ENCODE results near the gene DGAT2.

The DGAT2 gene

DNA sequence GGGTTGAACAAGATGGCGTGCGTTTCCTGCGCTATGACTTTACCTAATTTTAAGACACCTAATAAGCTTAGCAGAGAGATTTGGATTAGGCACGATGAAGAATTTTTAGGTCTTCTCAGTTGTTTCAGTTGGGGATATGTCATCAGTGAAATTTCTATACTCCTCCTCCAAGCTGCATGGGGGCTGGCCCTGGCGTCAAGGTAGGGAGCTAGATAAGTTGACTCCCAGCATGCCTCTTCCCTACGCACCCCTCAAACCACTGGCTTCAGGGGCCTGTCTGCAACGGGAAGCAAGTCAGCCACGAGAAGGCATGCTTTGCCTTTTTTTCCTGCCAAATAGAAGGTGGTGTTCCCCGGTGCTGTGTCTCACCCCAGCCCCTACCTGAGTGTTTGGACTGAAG is 13.3 kb downstream of the DGAT2 start:
- DNase-seq, result no peak

DNA sequence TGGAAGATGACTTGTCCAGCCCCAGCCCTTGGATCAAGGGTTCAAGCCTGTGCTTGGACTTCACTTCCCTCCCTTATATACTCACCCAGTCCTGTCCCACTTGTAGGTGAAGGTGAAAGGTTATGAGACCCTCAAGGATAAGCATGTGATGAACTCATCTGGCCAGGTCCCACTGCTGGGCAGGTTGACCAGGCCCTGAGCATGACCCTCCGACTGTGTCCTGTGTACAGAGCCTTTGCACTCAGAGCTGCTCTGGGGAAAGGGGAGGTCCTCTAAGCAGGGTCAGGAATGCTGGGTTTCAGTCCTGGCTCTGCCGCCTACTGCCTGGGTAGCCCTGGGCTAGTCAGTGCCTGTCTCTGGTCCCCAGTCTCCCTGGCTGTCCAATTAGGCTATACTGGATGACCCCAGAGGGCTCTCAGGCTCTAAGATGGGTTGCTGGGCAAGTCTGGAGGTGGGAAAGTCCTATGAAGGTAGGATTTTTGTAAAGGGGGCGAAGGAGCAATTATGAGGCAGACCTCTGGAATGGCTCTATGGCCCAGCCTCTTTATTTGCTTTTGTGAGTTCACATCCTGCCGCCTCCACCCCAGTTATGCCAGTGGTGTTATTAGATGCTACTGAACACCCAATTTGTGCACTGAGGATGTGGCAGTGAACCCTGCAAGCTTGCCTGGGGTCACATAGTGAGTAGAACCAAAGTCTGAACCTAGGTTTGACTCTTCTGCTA is 14.1 kb downstream of the DGAT2 start:
- no peak for DNase-seq

DNA sequence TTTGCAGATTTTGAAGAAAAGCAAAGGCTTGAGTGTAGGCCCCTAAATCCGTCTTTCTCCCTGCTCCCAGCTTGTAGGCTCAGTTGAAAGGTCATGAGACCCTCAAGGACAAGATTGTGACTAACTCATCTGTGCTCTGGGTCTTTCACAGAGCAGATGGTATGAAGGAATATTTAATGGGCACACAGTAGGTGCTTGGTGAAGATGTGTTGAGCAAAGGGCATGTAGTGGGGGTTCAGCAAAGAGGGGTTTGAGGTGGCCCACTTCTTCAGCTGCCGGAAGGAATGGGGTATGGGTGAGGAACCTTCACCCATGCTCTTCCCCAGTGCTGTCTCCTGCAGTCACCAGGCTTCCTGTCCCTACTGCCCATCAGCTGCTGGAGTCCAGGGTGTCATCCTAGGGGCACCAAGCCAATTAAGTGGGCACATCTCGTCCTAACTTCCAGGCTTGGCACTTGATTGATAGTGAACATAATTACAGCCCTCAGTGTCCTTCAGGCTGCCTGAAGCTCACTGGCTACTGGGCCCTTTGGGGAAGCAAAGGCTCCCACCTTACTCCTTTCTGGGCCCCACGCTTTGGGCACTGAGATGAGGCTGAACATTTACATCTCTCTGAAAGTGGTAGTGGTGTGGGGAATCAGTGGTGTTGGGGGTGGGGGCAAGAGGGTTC is 15.0 kb downstream of the DGAT2 start:
- no peak for DNase-seq

DNA sequence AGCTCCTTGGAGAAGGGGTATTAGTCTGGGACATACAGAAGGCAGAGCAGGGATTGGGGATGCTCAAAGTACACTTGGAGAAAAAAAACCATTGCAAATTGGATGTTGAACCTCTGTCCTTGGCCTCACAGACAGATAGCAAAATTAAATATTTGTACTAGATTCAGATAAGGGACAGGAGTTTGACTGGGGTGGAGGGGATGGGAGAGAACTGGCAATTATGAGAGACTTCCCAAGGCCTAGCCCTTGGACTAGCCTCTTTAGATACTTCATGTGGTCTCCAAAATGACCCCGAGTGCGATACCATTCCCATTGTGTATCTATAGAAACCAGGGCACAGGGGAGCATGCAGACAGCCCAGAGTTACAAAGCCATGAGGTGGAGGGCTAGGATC is 15.5 kb downstream of the DGAT2 start:
- no peak for DNase-seq

DNA sequence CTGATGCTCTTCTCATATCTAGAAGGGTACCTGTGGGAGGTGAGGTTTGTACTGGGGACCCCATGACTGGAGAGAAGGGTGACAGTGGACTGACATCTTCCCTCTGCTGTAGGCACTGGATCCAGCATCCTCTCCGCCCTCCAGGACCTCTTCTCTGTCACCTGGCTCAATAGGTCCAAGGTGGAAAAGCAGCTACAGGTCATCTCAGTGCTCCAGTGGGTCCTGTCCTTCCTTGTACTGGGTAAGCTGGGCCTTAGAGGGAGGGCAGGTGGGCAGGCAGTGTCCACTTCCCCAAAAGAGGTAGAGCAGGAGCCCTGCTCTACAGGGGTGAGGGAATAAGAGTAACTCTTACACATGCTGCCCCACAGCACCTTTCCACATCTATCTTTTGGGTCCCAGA is 15.9 kb downstream of the DGAT2 start:
- no peak for DNase-seq

DNA sequence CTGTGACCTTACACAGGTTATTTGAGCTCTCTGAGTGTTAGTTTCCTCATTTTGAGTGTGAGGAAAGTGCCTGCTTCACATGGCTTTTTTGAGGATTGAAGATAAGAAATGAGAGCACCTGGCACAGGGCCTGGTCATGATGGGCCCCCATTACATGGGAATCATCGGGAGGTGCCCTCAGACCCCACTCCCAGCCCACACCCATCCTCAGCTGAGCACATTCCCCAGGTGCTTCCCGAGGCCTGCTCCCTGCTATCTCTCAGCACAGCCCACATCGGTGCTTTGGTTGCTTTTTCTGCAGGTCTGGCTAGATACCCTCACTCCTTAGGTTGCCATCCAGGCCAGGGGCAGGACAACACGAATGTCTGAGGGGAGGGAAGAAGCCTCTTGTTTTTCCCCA is 16.6 kb downstream of the DGAT2 start:
- DNase-seq, result no peak

DNA sequence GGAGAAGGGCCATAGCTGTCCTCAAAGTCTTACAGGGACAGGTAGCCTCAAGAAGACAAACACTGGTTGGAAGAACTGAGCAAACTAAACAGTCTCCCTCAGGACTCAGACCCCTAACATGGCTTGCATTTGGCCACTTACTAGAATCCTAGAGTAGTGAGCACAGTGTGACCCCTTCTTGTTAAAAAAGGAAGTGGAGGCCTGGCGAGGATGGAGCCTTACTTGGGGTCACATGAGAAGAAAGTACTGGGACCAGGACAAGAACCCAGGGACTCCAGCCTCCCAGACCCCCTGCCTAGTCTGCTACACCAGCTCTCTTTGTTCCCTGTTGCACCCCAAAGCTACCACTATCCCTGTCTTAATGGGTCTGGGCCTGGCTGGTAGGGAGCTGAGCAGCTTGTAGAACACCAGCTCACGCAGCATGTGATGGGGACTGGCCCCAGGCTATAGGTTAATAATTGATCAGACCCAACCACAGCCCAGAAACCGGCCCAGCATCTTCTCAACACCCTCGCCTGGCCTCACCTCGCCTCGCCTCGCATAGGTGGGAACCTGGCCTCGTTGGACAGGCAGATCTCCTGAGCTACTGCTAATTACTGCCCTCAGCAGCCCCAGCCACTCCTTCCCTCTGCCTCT is 17.6 kb downstream of the DGAT2 start:
- no peak for DNase-seq

DNA sequence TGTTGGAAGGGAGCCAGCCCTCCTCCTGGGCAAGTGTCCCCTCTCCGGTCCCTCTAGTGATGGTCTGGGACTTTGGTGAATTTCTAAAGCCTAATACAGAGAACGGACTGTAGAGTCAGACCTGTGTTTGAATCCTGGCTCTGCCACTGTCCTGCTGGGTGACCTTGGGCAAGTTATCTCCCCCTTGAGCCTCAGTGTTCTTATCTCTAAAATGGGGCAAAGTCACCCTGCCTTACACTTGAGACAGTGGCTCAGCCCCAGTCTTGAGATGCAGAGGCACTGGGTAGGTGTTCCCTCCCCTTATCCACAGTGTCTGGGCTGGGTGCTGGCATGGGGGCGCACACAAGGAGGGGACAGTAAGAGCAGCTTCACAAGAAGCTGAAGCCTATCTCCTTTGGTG is 20.9 kb downstream of the DGAT2 start:
- DNase-seq, result no peak

DNA sequence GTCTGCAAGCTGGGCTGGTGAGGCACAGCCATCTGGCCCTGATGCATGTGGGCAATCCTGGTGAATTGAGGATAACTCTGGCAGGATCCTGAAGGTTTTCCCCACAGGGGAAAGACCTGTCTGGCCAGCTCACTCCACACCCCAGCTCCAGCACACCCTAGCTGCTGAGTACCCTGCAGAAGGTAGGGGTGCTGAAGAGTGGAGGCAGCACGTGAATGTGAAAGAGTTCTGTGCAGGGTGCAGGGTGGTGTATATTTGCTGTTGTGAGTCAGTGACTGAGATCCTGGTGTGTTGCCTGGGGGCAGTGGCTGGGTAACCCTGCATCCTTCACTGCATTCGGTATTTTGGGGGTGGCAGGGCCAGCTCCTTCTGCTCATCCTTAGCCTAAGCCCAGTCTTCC is 22.4 kb downstream of the DGAT2 start:
- DNase-seq, result no peak

DNA sequence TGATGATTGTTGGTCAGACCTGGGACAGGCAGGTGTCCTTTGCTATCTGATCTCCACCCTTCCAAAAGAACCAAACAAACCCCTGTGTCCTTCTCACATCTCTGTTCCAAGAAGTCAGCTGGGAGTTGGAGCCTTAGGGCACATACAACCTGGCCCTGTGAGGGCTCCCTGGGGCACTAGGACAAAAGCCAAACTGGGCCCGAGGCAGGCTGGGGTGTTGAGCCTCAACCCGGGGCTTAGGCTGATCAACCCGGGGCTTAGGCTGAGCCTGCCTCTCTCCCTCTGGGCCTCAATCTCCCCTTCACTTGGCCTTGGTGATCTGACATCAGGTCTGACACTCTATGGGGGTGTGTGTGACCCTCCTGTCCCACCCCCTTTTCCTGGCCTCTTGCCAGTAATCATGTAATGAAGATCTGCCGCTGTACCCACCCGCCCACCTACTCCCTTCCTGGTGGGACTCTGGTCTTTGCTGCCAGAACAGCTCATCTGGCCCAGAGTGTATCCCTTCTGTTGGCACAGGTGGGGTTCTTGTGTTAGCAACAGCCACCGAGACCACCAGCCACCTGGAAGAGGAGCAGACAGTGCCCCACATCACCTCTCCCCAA is 23.7 kb downstream of the DGAT2 start:
- no peak for DNase-seq

DNA sequence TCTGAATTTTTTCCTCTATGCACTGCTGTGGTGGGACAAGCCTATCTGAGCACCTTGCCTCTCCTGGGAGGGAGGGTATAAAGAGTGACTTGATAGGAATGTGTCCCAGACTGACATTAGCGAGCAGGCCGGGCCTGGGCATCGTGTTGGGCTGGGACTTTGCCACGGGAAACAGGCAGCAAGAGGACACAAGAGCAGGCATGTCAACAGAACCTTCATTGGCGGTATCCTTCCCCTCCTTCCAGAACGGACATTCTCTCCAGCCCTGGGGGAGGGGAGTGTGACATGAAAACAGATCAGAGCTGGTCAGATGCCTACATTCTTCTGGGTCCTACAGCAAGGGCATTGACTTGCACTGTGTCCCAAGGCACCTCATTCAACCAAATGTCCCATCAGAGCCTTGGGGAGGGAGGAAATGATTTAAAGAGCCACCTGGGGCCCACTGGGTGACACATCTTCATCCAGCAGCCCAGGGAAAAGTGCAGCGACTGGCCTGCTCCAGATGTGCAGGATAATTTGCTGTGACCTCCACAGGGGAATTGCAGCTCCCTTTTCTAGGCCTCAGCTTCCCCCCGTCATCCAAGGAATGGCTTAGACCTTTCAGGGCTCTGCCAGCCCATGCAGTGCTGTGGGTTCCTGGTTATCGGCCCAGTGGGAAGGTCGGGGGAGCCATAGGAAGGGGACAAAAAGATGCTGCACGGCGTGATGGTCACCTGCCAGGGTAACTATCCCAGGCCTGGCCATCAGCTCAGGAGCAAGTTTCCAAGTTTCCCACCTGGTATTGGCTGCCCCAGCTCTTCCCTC is 24.6 kb downstream of the DGAT2 start:
- DNase-seq, result no peak

DNA sequence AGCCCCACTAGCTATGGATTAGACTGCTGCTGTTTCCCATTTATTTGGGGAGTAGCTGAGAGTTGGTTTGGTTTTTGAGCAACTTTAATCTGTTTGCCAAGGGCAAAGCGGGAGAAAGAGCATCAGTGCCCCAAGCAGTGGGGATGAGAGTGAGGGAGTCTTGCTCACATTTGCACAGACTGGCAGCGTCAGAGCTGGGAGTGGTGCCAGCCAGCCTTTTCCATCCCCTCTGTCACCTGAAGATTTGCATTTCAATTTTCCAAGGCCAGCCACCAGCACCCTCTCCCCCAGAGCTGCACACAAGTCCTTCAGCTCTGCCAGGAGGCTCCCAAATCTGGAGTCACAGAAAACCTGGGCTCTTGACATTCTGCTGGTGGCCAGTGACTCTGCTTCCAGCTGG is 25.4 kb downstream of the DGAT2 start:
- no peak for DNase-seq

DNA sequence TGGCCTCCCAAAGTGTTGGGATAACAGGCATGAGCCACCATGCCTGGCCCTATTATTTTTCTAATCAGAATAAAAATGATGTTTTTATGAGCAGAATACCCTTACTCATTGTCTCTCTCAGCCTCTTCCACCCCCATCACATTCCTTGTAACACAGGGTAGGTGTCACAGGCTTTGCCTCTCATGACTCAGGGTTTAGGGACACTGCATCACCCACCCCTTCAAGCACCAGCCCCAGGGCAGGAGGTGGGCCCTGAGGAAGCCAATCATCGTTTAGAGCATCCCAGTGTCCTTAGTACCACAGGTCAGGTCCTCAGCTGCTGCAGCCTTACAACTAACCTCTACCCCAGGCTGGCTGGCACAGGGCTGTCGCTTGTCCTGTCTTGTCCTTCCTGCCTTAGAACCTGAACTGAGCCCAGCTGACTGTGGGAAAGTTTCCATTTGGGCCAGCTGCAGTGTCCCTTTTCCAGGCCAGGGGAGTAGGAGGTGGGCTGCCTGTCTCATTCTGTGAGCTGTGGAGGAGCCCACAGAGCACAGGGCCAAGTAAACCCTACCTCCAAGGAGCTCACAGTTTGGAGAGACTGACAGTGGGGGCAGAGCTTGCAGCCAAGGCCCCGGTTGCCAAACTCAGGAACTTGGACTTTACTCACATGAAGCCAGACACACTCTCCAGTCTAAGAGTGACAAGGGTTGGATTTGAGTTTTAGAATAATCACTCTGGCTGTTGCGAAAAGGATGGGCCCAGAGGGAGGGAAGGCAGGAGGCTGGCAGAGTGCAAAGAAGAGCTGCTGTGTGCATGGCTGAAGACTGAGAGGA is 26.9 kb downstream of the DGAT2 start:
- DNase-seq, result no peak

DNA sequence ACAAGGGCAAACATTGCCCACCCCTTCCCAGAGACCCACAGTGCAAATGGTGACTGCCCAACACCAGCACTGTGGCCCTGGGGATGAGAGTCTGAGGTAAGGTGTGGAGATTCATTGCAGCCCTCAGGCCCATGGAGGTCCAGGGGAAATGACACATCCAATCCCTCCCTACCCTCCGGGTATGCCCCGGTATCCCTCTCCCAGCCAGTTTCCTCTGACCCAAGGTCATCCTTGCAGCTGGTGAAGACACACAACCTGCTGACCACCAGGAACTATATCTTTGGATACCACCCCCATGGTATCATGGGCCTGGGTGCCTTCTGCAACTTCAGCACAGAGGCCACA is 27.5 kb downstream of the DGAT2 start:
- DNase-seq, result no peak

DNA sequence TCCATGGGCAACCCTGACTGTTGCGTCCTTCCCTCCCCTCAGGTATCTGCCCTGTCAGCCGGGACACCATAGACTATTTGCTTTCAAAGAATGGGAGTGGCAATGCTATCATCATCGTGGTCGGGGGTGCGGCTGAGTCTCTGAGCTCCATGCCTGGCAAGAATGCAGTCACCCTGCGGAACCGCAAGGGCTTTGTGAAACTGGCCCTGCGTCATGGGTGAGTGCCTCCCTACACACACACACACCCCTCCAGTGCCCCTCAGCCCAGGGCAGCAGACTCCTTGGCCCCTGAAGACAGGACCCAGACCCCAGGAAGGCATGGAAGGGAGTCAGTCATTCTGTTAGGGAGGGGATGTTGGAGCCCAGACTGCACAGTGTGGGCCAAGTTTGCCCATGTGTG is 28.5 kb downstream of the DGAT2 start:
- DNase-seq, result no peak

DNA sequence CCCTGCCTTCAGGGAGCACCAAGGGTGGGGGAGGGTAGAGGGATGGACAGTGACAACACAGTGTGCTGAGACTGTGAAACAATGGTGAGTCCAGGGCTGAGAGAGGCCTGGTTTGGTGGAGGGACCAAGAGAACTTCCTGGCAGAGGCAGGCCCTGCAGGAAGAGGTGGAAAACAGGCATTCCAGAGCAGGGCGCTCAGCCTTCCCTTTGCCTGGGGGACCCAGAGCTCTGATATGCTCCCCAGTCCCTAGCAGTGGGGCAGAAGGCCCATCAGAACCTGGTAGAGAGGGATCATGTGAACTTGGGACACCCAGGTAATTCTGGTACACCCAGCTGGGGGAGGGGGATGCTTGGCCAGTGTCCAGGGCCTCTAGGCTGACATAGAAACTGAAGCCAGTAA is 29.2 kb downstream of the DGAT2 start:
- DNase-seq, result no peak

DNA sequence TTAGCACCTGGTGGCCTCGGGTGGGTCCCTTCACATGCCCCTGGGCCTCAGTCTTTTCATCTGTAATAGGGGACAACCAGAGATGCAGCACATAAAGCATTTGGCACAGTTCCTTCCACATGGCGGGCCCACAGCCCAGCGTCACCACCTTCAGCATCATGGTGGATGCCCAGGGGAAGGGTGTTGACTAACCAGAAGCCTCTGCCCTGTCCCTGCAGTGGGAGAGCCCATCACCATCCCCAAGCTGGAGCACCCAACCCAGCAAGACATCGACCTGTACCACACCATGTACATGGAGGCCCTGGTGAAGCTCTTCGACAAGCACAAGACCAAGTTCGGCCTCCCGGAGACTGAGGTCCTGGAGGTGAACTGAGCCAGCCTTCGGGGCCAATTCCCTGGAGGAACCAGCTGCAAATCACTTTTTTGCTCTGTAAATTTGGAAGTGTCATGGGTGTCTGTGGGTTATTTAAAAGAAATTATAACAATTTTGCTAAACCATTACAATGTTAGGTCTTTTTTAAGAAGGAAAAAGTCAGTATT is 31.6 kb downstream of the DGAT2 start:
- no peak for DNase-seq

DNA sequence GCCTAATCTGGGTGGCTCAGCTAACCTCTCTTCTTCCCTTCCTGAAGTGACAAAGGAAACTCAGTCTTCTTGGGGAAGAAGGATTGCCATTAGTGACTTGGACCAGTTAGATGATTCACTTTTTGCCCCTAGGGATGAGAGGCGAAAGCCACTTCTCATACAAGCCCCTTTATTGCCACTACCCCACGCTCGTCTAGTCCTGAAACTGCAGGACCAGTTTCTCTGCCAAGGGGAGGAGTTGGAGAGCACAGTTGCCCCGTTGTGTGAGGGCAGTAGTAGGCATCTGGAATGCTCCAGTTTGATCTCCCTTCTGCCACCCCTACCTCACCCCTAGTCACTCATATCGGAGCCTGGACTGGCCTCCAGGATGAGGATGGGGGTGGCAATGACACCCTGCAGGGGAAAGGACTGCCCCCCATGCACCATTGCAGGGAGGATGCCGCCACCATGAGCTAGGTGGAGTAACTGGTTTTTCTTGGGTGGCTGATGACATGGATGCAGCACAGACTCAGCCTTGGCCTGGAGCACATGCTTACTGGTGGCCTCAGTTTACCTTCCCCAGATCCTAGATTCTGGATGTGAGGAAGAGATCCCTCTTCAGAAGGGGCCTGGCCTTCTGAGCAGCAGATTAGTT is 32.3 kb downstream of the DGAT2 start:
- no peak for DNase-seq

DNA sequence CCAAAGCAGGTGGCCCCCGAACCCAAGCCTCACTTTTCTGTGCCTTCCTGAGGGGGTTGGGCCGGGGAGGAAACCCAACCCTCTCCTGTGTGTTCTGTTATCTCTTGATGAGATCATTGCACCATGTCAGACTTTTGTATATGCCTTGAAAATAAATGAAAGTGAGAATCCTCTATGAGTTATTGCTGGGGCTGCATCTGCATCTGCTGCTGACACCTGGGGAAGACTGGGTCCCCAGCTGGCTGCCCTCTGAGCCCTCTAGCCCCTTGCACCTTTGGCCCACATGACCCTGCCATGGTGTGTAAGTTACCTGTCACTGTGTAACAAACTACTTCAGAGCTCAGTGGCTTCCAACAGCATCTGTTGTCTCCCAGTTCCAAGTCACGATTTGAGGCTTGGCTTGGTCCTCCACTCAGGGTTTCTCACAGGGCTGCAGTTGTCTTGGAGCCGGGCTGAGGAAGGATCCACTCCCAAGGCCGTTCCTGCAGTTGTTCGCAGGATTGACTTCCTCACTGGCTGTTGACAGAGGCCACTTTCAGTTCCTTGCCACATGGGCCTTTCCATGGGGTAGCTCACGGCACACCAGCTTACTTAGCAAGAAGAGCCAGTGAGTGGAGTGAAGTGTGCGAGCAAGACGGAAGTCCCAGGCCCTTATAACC is 32.9 kb downstream of the DGAT2 start:
- no peak for DNase-seq

DNA sequence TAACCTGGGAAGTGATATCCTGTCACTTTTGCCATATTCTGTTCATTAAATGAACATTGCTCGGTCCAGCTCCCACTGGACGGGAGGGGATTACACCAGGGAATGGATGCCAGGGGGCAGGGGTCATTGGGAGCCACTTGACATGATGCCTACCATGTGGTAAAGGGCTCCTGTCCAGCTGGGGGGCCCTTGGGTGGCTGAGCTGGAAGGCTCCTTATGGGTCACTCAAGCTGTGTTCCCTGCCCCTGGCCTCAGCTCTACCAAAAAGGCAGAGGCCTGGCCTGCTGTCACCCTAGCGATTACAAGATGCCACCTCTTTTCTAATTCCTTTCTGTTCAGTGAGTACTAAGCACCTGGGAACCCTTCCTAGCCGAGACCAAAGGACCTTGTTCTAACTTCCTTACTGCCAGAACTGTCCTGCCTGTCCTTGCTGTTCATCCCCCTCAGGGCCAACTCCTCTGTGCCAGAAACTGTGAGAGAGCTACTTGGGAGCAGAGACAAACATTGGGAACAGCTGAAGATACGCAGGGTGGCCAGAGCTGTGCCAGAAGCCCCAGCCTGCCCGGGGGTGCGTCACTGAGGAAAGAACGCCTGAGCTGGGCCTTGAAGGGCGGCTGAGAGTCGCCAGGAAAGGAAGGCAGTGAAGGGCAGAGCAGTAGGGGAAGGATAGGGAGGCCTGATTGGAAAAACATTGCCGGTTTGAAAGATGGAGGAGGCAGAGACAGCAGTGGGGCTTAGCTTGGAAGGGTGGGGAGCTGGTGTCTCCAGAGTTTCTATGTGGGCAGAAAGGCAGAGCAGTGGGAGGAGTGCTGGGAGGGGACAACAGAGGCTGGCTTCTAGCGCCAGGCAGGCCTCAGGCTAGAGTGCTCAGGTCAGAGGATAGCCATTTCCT is 33.7 kb downstream of the DGAT2 start:
- DNase-seq, result no peak
